ENCODE results near the gene SMARCA4.

DNA sequence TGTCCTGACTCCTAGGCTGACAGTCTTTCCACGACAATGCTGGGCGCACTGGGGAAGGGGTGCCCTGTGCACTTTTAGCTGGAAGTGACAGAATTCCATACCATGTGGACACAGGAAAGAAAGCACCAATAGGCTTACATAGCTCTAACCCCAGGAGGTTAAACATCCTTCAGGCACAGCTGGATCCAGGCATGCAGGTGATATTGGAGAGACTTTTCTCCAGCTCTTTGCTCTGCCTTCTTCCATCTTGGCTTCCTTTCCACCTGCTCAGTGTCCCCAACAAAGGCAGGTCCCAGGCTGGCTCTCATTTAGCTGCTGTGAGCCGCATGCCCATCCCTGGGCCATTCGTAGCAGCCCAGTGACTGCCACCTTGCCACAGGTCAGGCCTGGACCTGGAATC, 67.3 kb downstream of the SMARCA4 start:
- TF ChIP-seq, protein P1, sequence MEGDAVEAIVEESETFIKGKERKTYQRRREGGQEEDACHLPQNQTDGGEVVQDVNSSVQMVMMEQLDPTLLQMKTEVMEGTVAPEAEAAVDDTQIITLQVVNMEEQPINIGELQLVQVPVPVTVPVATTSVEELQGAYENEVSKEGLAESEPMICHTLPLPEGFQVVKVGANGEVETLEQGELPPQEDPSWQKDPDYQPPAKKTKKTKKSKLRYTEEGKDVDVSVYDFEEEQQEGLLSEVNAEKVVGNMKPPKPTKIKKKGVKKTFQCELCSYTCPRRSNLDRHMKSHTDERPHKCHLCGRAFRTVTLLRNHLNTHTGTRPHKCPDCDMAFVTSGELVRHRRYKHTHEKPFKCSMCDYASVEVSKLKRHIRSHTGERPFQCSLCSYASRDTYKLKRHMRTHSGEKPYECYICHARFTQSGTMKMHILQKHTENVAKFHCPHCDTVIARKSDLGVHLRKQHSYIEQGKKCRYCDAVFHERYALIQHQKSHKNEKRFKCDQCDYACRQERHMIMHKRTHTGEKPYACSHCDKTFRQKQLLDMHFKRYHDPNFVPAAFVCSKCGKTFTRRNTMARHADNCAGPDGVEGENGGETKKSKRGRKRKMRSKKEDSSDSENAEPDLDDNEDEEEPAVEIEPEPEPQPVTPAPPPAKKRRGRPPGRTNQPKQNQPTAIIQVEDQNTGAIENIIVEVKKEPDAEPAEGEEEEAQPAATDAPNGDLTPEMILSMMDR (IDR thresholded peaks at IDR 0.05; ENCODE audit: low read depth, low read length, missing input control) = no peak
- TF ChIP-seq SP1 (IDR thresholded peaks at IDR 0.05) (no peak), RAD21 (IDR thresholded peaks at IDR 0.05) (no peak), GABPA (IDR thresholded peaks at IDR 0.05 in 1 of 2, conservative IDR thresholded peaks at IDR 0.05 in 1 of 2) (no peak), YY1 (IDR thresholded peaks at IDR 0.05) (no peak), JUND (IDR thresholded peaks at IDR 0.05) (no peak), HNF4G (IDR thresholded peaks at IDR 0.05) (no peak), RXRA (IDR thresholded peaks at IDR 0.05) (no peak), EGR1 (IDR thresholded peaks at IDR 0.05; ENCODE audit: low read depth in 2 of 2) (no peak), FOXA1 (IDR thresholded peaks at IDR 0.05) (no peak)
- TF ChIP-seq, protein P2, sequence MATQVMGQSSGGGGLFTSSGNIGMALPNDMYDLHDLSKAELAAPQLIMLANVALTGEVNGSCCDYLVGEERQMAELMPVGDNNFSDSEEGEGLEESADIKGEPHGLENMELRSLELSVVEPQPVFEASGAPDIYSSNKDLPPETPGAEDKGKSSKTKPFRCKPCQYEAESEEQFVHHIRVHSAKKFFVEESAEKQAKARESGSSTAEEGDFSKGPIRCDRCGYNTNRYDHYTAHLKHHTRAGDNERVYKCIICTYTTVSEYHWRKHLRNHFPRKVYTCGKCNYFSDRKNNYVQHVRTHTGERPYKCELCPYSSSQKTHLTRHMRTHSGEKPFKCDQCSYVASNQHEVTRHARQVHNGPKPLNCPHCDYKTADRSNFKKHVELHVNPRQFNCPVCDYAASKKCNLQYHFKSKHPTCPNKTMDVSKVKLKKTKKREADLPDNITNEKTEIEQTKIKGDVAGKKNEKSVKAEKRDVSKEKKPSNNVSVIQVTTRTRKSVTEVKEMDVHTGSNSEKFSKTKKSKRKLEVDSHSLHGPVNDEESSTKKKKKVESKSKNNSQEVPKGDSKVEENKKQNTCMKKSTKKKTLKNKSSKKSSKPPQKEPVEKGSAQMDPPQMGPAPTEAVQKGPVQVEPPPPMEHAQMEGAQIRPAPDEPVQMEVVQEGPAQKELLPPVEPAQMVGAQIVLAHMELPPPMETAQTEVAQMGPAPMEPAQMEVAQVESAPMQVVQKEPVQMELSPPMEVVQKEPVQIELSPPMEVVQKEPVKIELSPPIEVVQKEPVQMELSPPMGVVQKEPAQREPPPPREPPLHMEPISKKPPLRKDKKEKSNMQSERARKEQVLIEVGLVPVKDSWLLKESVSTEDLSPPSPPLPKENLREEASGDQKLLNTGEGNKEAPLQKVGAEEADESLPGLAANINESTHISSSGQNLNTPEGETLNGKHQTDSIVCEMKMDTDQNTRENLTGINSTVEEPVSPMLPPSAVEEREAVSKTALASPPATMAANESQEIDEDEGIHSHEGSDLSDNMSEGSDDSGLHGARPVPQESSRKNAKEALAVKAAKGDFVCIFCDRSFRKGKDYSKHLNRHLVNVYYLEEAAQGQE (IDR thresholded peaks at IDR 0.05) = no peak
- TF ChIP-seq, protein P3, sequence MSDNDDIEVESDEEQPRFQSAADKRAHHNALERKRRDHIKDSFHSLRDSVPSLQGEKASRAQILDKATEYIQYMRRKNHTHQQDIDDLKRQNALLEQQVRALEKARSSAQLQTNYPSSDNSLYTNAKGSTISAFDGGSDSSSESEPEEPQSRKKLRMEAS (IDR thresholded peaks at IDR 0.05) = no peak
- TF ChIP-seq, protein P4, sequence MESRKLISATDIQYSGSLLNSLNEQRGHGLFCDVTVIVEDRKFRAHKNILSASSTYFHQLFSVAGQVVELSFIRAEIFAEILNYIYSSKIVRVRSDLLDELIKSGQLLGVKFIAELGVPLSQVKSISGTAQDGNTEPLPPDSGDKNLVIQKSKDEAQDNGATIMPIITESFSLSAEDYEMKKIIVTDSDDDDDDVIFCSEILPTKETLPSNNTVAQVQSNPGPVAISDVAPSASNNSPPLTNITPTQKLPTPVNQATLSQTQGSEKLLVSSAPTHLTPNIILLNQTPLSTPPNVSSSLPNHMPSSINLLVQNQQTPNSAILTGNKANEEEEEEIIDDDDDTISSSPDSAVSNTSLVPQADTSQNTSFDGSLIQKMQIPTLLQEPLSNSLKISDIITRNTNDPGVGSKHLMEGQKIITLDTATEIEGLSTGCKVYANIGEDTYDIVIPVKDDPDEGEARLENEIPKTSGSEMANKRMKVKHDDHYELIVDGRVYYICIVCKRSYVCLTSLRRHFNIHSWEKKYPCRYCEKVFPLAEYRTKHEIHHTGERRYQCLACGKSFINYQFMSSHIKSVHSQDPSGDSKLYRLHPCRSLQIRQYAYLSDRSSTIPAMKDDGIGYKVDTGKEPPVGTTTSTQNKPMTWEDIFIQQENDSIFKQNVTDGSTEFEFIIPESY (IDR thresholded peaks at IDR 0.05) = no peak
- TF ChIP-seq, protein P5, sequence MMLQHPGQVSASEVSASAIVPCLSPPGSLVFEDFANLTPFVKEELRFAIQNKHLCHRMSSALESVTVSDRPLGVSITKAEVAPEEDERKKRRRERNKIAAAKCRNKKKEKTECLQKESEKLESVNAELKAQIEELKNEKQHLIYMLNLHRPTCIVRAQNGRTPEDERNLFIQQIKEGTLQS (IDR thresholded peaks at IDR 0.05) = no peak

Data from liver (tissue), 3 donors.